VCaP (cell line): ENCODE measurements around the gene PGS1.
A peak's percentile ranks its signal among the peaks of the same experiment; 100 is the strongest.

Source experiments
- H3K27ac ChIP-seq: fragments of 450-650 bp; 2 replicates; pipeline ENCODE4 v1.5.1; 2017
- CTCF ChIP-seq: fragments of 450-650 bp; conservative IDR thresholded peaks from 2 replicates; pipeline ENCODE4 v1.5.1; 2017; ENCODE audit warnings: mild to moderate bottlenecking, moderate library complexity

Gene PGS1

GRCh38 chr17:78387977-78388941, 9.8 kb downstream of the PGS1 start:
- no peak for TF ChIP-seq CTCF
- H3K27ac ChIP-seq: peak overlapping the region; percentile 71

GRCh38 chr17:78390241-78391050, 12.0 kb downstream of the PGS1 start:
- 0 out of 2 replicates have a peak, but pooled peaks have one; percentile 13 for TF ChIP-seq CTCF
- H3K27ac ChIP-seq: no peak overlapping the region

- no peak for TF ChIP-seq CTCF
- no peak overlapping the region for H3K27ac ChIP-seq
These were observed 12.6 kb downstream of the PGS1 start for GRCh38 chr17:78391051-78391431.

DNA sequence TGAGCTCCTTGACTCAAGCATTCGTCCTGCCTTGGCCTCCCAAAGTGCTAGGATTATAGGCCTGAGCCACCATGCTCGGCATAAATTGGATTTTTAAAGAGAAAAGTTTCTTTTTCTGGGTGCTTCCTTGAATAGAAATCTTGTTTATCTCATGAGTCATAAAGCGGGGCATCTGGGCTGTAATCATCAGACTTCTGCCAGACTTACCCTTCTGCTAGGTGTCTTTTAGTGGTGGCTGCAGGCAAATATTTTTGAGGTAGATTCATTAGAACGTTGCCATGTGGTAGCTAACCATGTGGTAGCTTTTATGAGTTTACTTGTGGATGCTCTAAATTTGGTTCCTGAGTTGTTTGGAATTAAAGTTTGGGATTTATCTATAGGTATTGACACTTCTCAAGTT, 13.4 kb downstream of the PGS1 start:
- no peak overlapping the region for H3K27ac ChIP-seq
- no peak for TF ChIP-seq CTCF

GRCh38 chr17:78392295-78392694, 13.8 kb downstream of the PGS1 start:
- no peak overlapping the region for H3K27ac ChIP-seq
- no peak for TF ChIP-seq CTCF

DNA sequence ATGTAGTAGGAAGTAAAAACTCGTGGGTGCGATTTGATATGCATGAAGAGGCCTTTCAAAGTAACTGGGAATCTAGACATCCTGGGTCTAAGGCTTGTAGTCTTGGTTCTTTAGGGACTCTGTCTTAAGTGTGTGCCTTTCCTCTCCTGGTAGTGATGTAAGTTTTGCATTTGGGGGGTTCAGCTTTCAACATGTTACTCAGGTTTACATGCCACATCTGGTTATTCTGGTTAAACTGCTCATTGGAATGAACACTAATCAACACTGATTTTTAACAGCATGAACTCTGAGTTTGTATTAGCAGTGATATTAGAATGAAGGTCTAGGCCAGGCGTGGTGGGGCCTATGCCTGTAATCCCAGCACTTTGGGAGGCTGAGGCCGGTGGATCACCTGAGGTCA, 15.1 kb downstream of the PGS1 start:
- no peak for TF ChIP-seq CTCF
- 0 out of 2 replicates have a peak overlapping the region, but pooled peaks have one; percentile 16 for H3K27ac ChIP-seq

DNA sequence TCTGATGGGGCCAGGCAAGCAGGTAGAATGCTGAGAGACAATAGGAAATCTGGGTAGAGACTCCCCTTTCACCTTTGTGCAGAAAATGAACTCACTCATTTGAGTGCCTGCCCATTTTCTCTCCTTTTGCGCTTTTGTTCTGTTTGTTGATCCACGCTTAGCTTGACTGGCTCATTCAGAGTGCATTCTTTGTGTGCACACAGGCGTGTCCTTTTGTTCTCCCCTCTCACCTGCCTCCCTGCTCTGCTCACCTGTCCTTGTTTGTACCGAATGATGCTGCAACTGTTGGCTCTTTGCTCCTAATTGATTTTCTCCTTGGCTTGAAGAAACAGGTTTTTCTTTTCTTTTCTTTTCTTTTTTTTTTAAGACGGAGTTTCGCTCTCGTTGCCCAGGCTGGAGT, 15.8 kb downstream of the PGS1 start:
- no peak for TF ChIP-seq CTCF
- H3K27ac ChIP-seq: 0 out of 2 replicates have a peak overlapping the region, but pooled peaks have one; percentile 16
